GM10847 (cell line): ENCODE results near the gene CADPS2.

Source experiments
- POLR2A ChIP-seq: IDR thresholded peaks from 2 replicates; pipeline ENCODE4 v1.6.1; 2011; ENCODE audit not compliant: insufficient read length; ENCODE audit errors: extremely low read depth

Gene CADPS2

GRCh38 chr7:122578350-122578749 is 307.9 kb downstream of the CADPS2 start:
- no peak for TF ChIP-seq POLR2A

DNA sequence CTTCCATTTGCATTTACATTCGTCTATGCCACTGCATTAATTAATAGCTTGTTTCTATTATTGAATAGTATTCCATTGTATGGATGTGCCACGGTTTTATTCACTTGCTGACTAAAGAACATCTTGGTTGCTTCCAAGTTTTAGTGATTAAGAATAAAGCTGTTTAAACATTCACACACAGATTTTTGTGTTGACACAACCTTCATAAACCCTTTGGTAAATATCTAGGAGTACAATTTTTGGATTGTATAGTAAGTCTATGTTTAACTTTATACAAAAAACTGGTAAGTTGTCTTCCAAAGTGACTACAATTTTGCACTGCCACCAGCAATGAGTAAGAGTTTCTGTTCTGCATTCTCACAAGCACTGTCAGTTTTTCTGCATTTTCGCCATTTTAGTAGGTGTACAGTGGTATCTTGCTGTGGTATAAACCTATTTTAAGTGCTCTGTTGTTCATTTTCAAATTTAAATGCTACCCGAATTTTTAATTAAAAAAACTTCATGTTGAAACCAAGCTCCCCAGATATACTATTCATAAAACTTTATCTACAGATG is 308.7 kb downstream of the CADPS2 start:
- no peak for TF ChIP-seq POLR2A

GRCh38 chr7:122572706-122573105 is 313.6 kb downstream of the CADPS2 start:
- no peak for TF ChIP-seq POLR2A

DNA sequence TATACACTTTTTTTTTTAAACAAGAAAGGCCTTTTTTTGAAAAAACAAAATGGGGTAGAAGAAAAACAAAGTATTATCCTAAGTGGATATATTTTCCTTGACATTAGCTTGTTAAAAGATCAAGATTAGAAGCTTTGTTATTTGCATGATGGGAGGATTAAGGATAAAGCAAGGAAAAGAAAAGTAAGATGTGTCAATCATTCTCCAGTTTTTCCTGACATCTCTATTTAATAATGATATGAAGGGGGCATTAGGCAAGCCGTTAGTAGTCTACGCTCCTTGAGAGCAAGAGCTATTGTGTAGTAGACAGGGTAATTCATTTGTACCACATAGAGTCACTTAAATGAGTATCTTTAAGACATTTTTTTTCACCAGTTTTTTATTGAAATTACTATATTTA is 324.9 kb downstream of the CADPS2 start:
- TF ChIP-seq POLR2A: no peak

- no peak for TF ChIP-seq POLR2A
Observed at GRCh38 chr7:122556873-122557542, 329.3 kb downstream of the CADPS2 start.

- no peak for TF ChIP-seq POLR2A
Observed at GRCh38 chr7:122556219-122556618, 330.0 kb downstream of the CADPS2 start.

- TF ChIP-seq POLR2A: no peak
Observed at GRCh38 chr7:122553761-122554160, 332.5 kb downstream of the CADPS2 start.

DNA sequence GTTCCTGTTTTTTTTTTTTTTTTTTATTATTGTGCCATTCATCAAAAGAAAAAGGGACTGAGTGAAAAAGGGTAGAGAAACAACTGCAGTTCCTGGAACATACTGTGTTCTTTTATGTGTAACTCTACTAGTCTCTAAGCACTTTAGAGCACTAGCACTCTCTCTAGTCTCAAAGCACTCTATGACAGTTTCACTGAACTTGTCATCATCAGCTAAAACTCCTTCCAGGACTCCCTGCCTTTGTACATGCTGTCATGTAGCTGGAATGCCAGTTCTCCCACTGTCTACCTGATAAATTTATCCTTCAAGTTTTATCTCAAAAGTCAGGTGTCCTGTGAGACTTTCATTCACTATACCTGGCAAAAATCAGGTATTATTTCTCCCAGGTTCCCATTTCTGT is 333.5 kb downstream of the CADPS2 start:
- TF ChIP-seq POLR2A: no peak

GRCh38 chr7:122550545-122550944 is 335.7 kb downstream of the CADPS2 start:
- no peak for TF ChIP-seq POLR2A

DNA sequence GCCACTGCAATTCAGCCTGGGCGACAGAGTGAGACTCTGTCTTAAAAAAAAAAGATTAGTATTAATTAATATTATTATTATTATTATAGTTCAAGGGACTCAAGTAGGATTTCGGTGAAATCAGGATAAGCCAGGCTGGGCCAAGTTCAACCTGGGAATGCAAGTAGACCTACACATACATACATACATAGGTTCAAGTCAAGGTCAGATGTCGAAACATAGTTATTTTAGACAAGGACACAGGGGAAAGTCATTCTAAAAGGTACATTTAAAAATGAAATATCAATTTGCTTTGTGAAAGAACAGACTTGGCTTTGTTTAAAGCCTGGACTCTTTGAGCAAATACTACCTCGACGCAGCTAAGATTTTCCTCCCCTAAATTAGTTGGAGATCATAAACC is 336.7 kb downstream of the CADPS2 start:
- no peak for TF ChIP-seq POLR2A

- no peak for TF ChIP-seq POLR2A
Observed at GRCh38 chr7:122546496-122546895, 339.8 kb downstream of the CADPS2 start.

GRCh38 chr7:122544463-122544862 is 341.8 kb downstream of the CADPS2 start:
- no peak for TF ChIP-seq POLR2A

DNA sequence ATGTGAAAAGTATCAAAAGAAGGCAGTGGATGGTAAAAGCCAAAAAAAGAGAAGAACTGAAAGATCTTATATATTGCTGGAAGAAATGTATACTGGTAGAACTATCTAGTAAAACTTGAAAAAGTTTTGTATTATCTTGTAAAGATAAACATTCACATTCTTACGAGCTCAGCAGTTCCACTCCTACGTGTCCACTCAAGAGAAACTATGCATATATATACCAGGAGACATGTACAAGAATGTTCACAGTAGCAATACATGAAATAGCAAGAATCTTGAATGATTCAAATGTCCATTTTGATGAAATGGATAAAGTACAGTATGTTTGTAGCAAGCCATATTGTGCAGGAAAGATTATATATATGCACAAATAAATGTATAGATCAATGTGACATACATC is 342.4 kb downstream of the CADPS2 start:
- no peak for TF ChIP-seq POLR2A

DNA sequence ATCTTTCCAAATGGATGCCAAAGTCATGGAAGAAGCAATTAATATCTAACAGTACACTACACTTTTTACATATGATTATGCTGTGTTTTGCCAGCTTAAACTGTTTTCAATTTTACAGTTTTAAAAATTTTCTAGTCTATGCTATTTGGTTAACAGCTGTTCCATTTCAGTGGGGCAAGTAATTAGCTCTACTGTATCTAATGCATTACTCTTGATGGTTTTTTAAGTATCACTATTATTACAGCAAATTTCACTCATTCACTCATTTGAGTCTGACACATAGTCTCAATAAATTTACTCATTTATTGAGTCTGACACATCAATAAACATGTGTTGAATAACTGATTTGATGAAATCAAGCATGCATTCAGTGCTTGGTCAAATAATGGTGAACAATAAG is 343.1 kb downstream of the CADPS2 start:
- TF ChIP-seq POLR2A: no peak

- TF ChIP-seq POLR2A: no peak
Observed at GRCh38 chr7:122535086-122535485, 351.2 kb downstream of the CADPS2 start.

- TF ChIP-seq POLR2A: no peak
Observed at GRCh38 chr7:122532406-122533269, 353.6 kb downstream of the CADPS2 start.
